CD14-positive monocyte (primary cell): ENCODE data around the gene GRIK4. TPM values are rescaled to one million over a fixed set of nuclear protein-coding genes. Genes with fewer than 3 reads are reported as not detected.

Experiments
- DNase-seq, 3 donors: peaks; one replicate each; pipeline ENCODE4 v3.0.0-alpha.2; 2011 to 2022
- H2AFZ ChIP-seq: 2 replicates; pipeline ENCODE4 v1.6.0; 2012; ENCODE audit warnings: mild to moderate bottlenecking, low read depth, low read length, inconsistent platforms; ENCODE audit not compliant: insufficient read depth, poor library complexity, severe bottlenecking
- H3K27ac ChIP-seq, 2 donors: 1 replicate in 1 of 2; 2 replicates in 1 of 2; pipeline ENCODE4 v1.5.1; 2012 to 2013; ENCODE audit warnings: low read length in 2 of 2, control low read depth in 1 of 2, inconsistent platforms in 1 of 2, low read depth in 1 of 2, mild to moderate bottlenecking in 1 of 2
- H3K27me3 ChIP-seq, 2 donors: one replicate each; pipeline versions ENCODE4 v1.6.0 to v1.6.1; 2011 to 2013; ENCODE audit warnings: low read length in 2 of 2; ENCODE audit not compliant: control insufficient read depth in 2 of 2, insufficient read depth in 2 of 2
- H3K36me3 ChIP-seq, 2 donors: replicated peaks in 1 of 2; 1 replicate in 1 of 2; 2 replicates in 1 of 2; pipeline versions ENCODE4 v1.5.1 to v1.6.1; 2012 to 2013; ENCODE audit warnings: low read length in 2 of 2, control low read depth in 1 of 2, inconsistent platforms in 1 of 2, mild to moderate bottlenecking in 1 of 2; ENCODE audit not compliant: insufficient read depth in 2 of 2, control insufficient read depth in 1 of 2
- H3K4me1 ChIP-seq, 2 donors: 1 replicate in 1 of 2; 2 replicates in 1 of 2; pipeline versions ENCODE4 v1.5.1 to v1.6.1; 2012 to 2013; ENCODE audit warnings: low read length in 2 of 2, control low read depth in 1 of 2, inconsistent platforms in 1 of 2, mild to moderate bottlenecking in 1 of 2, moderate library complexity in 1 of 2; ENCODE audit not compliant: insufficient read depth in 2 of 2, control insufficient read depth in 1 of 2
- H3K4me2 ChIP-seq: replicated peaks from 2 replicates; pipeline ENCODE3; 2012; ENCODE audit warnings: low read length, moderate library complexity, mild to moderate bottlenecking; ENCODE audit not compliant: poor library complexity, severe bottlenecking; ENCODE audit errors: extremely low read depth
- H3K4me3 ChIP-seq, 3 experiments: fragments of 200-600 bp in 1 of 3; sonication (generic) in 1 of 3; replicated peaks in 1 of 3; 1 replicate in 2 of 3; 2 replicates in 1 of 3; pipeline ENCODE4 v1.5.1; 2011 to 2013; ENCODE audit warnings: low read length in 3 of 3, mild to moderate bottlenecking in 3 of 3, control low read depth in 2 of 3, low read depth in 2 of 3, inconsistent platforms in 1 of 3, moderate library complexity in 1 of 3
- H3K79me2 ChIP-seq: 2 replicates; pipeline ENCODE4 v1.6.0; 2012; ENCODE audit warnings: mild to moderate bottlenecking, control low read depth, inconsistent platforms, low read length, moderate library complexity; ENCODE audit not compliant: insufficient read depth
- H3K9ac ChIP-seq: 2 replicates; pipeline ENCODE4 v1.6.0; 2017; ENCODE audit warnings: low read length, mild to moderate bottlenecking; ENCODE audit not compliant: insufficient read depth, poor library complexity, severe bottlenecking
- H3K9me3 ChIP-seq, 2 donors: replicated peaks in 1 of 2; 1 replicate in 1 of 2; 2 replicates in 1 of 2; pipeline versions ENCODE4 v1.5.1 to v1.6.1; 2012 to 2013; ENCODE audit warnings: low read length in 2 of 2, control low read depth in 1 of 2; ENCODE audit not compliant: control insufficient read depth in 1 of 2, insufficient read depth in 1 of 2
- H4K20me1 ChIP-seq: 2 replicates; pipeline ENCODE4 v1.6.0; 2012; ENCODE audit warnings: mild to moderate bottlenecking, low read length, control low read depth, moderate library complexity; ENCODE audit not compliant: insufficient read depth
- H3K27ac Mint-ChIP-seq, 7 donors: one replicate each; pipeline ENCODE4 v1.8.0; 2020; ENCODE audit warnings: mild to moderate bottlenecking in 7 of 7, mixed read lengths in 7 of 7, moderate library complexity in 6 of 7, inconsistent platforms in 2 of 7
- H3K27me3 Mint-ChIP-seq, 3 donors: one replicate each; pipeline ENCODE4 v1.8.0; 2021 to 2022; ENCODE audit warnings: low read depth in 3 of 3, mild to moderate bottlenecking in 3 of 3, mixed read lengths in 3 of 3, moderate library complexity in 3 of 3, inconsistent platforms in 1 of 3
- H3K36me3 Mint-ChIP-seq, 2 donors: one replicate each; pipeline ENCODE4 v1.8.0; 2020; ENCODE audit warnings: mixed read lengths in 2 of 2, inconsistent platforms in 1 of 2, mild to moderate bottlenecking in 1 of 2
- H3K4me1 Mint-ChIP-seq: one replicate; pipeline ENCODE4 v1.8.0; 2020; ENCODE audit warnings: mild to moderate bottlenecking, mixed read lengths
- H3K4me3 Mint-ChIP-seq, 2 donors: one replicate each; pipeline ENCODE4 v1.8.0; 2020; ENCODE audit warnings: mild to moderate bottlenecking in 2 of 2, mixed read lengths in 2 of 2, moderate library complexity in 1 of 2
- H3K9me3 Mint-ChIP-seq, 7 donors: one replicate each; pipeline ENCODE4 v1.8.0; 2020 to 2022; ENCODE audit warnings: mixed read lengths in 7 of 7, mild to moderate bottlenecking in 6 of 7, moderate library complexity in 6 of 7, inconsistent platforms in 2 of 7
- CTCF ChIP-seq: fragments of 200-600 bp; IDR thresholded peaks from one replicate; pipeline ENCODE4 v1.8.0; 2022; ENCODE audit warnings: antibody characterized with exemption, mild to moderate bottlenecking
- WGBS: methylation state at CpG from one replicate; pipeline ENCODE4 v1.1.5; 2013; ENCODE audit warnings: missing lambda C conversion rate; ENCODE audit not compliant: insufficient coverage; 5-methylcytosine and 5-hydroxymethylcytosine counted together
- intact Hi-C, 2 donors: fragments of 100-400 bp; cut with micrococcal nuclease; formaldehyde crosslinking; loops; one replicate each; pipeline versions ENCODE4 v1.15.0 to v1.15.1; 2023
- polyA plus RNA-seq, 3 donors: library from polyadenylated mRNA; depleted of rRNA in 1 of 3; unstranded in 2 of 3; stranded (reverse) in 1 of 3; fragments of 300-500 nt in 2 of 3; fragments of >200 nt in 1 of 3; fragmentation: Illumina TruSeq in 2 of 3; gene quantifications; 1 replicate in 2 of 3; 2 replicates in 1 of 3; pipeline ENCODE4 v1.2.3, GENCODE V29; 2012 to 2021

The GRIK4 gene
- polyA plus RNA-seq, 3 donors = not detected

- WGBS = 42% methylated on average over 3 of the region's 9 CpGs
- no peak overlapping the region for H3K4me3 Mint-ChIP-seq
- H4K20me1 ChIP-seq = no peaks in the 10 kb centered on the region
- intact Hi-C loops = no loop called here
- no peaks in the 10 kb centered on the region for H3K36me3 Mint-ChIP-seq
- H2AFZ ChIP-seq = no peak overlapping the region
- no peak overlapping the region for H3K27ac Mint-ChIP-seq
- H3K27me3 ChIP-seq = no peaks in the 10 kb centered on the region
- no peak overlapping the region for H3K27ac ChIP-seq
- H3K9ac ChIP-seq = no peak overlapping the region
- no peaks in the 10 kb centered on the region for H3K9me3 Mint-ChIP-seq
- no peaks in the 10 kb centered on the region for H3K4me1 ChIP-seq
- H3K4me1 Mint-ChIP-seq = no peaks in the 10 kb centered on the region
- no peak for TF ChIP-seq CTCF
- no peak overlapping the region for H3K4me3 ChIP-seq
- no peaks in the 10 kb centered on the region for H3K36me3 ChIP-seq
- DNase-seq = no peak
- no peaks in the 10 kb centered on the region for H3K9me3 ChIP-seq
- peaks cover 8 to 15% (median 14%) of the 10 kb centered on the region in 3 donors for H3K27me3 Mint-ChIP-seq
- no peaks in the 10 kb centered on the region for H3K79me2 ChIP-seq
- H3K4me2 ChIP-seq = no peak overlapping the region
These were observed 123.7 kb downstream of the GRIK4 start for GRCh38 chr11:120635136-120635810.

GRCh38 chr11:120637131-120637530 is 125.6 kb downstream of the GRIK4 start:
- no peak overlapping the region for H3K9ac ChIP-seq
- H3K27ac Mint-ChIP-seq = no peak overlapping the region
- H3K4me1 Mint-ChIP-seq = no peaks in the 10 kb centered on the region
- H3K27me3 ChIP-seq = no peaks in the 10 kb centered on the region
- H3K36me3 Mint-ChIP-seq = no peaks in the 10 kb centered on the region
- peaks cover 11 to 20% (median 17%) of the 10 kb centered on the region in 3 donors for H3K27me3 Mint-ChIP-seq
- WGBS = 100% methylated on average over 3 of the region's 6 CpGs
- no peak overlapping the region for H3K4me3 Mint-ChIP-seq
- no peaks in the 10 kb centered on the region for H3K9me3 ChIP-seq
- H2AFZ ChIP-seq = no peak overlapping the region
- intact Hi-C loops = no loop called here
- no peak overlapping the region for H3K4me3 ChIP-seq
- H3K27ac ChIP-seq = no peak overlapping the region
- H4K20me1 ChIP-seq = no peaks in the 10 kb centered on the region
- TF ChIP-seq CTCF = no peak
- H3K4me2 ChIP-seq = no peak overlapping the region
- DNase-seq = no peak
- H3K9me3 Mint-ChIP-seq = no peaks in the 10 kb centered on the region
- H3K36me3 ChIP-seq = no peaks in the 10 kb centered on the region
- H3K4me1 ChIP-seq = no peaks in the 10 kb centered on the region
- H3K79me2 ChIP-seq = no peaks in the 10 kb centered on the region
